Measurements from ENCODE around the gene TDRD15. TPM values are rescaled to one million over a fixed set of nuclear protein-coding genes. Genes with fewer than 3 reads are reported as not detected.

Gene TDRD15
- total and polyA plus RNA-seq, 4 donors, result not detected

DNA sequence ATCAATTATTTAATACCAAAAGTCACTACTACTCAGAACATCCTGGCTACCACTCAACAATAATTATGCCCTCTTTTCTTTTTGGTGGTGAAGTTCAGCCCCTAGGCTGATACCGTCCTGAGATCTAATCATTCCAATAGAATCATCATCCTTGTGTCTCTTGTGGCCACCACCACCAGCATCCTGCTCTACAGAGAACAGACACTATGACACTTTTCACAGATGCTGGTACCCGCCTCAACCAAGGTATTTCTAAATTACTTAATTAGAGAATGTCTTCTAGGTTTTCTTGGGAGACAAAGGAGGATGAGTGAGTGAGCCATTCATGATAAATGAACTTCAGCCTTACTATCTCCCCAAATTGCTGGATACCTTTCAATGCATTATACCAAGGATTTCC lies 60.0 kb downstream of the TDRD15 start:
- H3K9me3 ChIP-seq (ENCODE audit: control insufficient read depth in 4 of 4, insufficient read depth in 3 of 4, low read length in 3 of 4), result no peaks in the 10 kb centered on the region
- ATAC-seq (ENCODE audit: insufficient read depth, low FRiP score) (no peak), DNase-seq (no peak)
- WGBS, 2 donors, result 63 to 94% methylated on average over 2 of the region's 2 CpGs
- no peaks in the 10 kb centered on the region for H3K27me3 ChIP-seq (ENCODE audit: control insufficient read depth in 3 of 3, insufficient read depth in 3 of 3, low read length in 2 of 3)
- H3K4me3 ChIP-seq, result no peak overlapping the region
- H3K36me3 ChIP-seq (ENCODE audit: control insufficient read depth in 4 of 4, insufficient read depth in 4 of 4, low read length in 4 of 4), result no peaks in the 10 kb centered on the region
- H3K4me1 ChIP-seq (ENCODE audit: control insufficient read depth in 5 of 5, insufficient read depth in 5 of 5, low read length in 5 of 5), result peaks cover 0 to 19% (median 5%) of the 10 kb centered on the region in 5 donors
- no peak overlapping the region for H3K27ac ChIP-seq (ENCODE audit: low read depth in 1 of 2, low read length in 1 of 2)
- H3K9ac ChIP-seq (ENCODE audit: insufficient read depth in 1 of 2, low read length in 2 of 2), result no peak overlapping the region
- TF ChIP-seq, protein P1, sequence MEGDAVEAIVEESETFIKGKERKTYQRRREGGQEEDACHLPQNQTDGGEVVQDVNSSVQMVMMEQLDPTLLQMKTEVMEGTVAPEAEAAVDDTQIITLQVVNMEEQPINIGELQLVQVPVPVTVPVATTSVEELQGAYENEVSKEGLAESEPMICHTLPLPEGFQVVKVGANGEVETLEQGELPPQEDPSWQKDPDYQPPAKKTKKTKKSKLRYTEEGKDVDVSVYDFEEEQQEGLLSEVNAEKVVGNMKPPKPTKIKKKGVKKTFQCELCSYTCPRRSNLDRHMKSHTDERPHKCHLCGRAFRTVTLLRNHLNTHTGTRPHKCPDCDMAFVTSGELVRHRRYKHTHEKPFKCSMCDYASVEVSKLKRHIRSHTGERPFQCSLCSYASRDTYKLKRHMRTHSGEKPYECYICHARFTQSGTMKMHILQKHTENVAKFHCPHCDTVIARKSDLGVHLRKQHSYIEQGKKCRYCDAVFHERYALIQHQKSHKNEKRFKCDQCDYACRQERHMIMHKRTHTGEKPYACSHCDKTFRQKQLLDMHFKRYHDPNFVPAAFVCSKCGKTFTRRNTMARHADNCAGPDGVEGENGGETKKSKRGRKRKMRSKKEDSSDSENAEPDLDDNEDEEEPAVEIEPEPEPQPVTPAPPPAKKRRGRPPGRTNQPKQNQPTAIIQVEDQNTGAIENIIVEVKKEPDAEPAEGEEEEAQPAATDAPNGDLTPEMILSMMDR (IDR thresholded peaks at IDR 0.05; ENCODE audit: control extremely low read depth, extremely low read depth), result no peak

DNA sequence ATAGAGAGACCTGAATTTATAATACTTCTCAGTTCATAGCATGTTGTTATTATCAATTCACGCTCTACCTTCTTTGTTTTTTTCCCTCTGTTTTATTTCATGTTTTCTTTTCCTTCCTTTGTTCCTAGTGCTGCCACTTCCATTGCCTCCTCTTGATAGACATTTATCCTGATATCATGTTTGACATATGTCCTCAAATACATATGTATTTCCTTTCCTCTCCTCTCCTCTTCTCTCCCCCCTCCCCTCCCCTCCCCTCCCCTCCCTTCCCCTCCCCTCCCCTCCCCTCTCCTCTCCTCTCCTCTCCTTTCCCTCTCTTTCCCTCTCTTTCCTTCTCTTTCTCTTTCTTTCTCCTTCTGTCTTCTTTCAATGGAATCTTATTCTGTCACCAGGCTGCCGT lies 67.8 kb downstream of the TDRD15 start:
- H3K4me3 ChIP-seq, result no peak overlapping the region
- H3K9me3 ChIP-seq (ENCODE audit: control insufficient read depth in 4 of 4, insufficient read depth in 3 of 4, low read length in 3 of 4), result no peaks in the 10 kb centered on the region
- H3K27ac ChIP-seq (ENCODE audit: low read depth in 1 of 2, low read length in 1 of 2), result no peak overlapping the region
- H3K36me3 ChIP-seq (ENCODE audit: control insufficient read depth in 4 of 4, insufficient read depth in 4 of 4, low read length in 4 of 4), result no peaks in the 10 kb centered on the region
- WGBS, 2 donors, result 92% methylated on average over 2 of the region's 2 CpGs
- no peak for DNase-seq
- H3K27me3 ChIP-seq (ENCODE audit: control insufficient read depth in 3 of 3, insufficient read depth in 3 of 3, low read length in 2 of 3), result no peaks in the 10 kb centered on the region
- H3K9ac ChIP-seq (ENCODE audit: insufficient read depth in 1 of 2, low read length in 2 of 2), result no peak overlapping the region
- H3K4me1 ChIP-seq (ENCODE audit: control insufficient read depth in 5 of 5, insufficient read depth in 5 of 5, low read length in 5 of 5), result no peaks in the 10 kb centered on the region
- TF ChIP-seq, protein P1 (IDR thresholded peaks at IDR 0.05; ENCODE audit: control extremely low read depth, extremely low read depth), result no peak
- ATAC-seq (ENCODE audit: insufficient read depth, low FRiP score), result no peak

Other genes with a start within 250 kb of the TDRD15 start
- gene APOB, start 79.9 kb upstream of the TDRD15 start, total RNA-seq, result 1 to 10 TPM in 1 of 2 donors, under 1 TPM in 1; 0.28 to 1.7 TPM
- gene APOB, start 79.9 kb upstream of the TDRD15 start, polyA plus RNA-seq, result under 1 TPM; 0.04 to 0.07 TPM